ENCODE data around the gene PLPPR1.

DNA sequence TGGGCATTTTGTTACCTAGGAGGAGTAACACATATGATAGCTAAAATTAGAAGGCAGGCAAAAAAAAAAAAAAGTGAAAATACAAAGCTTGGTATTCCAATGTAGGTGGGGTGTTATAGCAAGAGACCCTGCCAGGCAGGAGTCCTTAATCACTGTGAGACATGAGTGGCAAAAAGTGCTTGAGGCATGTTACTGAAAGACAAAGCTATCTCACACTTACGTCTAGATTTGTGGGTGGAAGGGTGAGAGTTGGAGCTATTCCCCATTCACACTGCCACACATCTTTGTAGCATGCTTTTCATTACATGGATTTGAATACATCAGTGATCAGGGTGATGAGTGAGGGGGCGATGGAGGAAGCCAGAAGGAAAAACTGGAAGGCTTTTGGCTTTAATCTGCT is 2.6 kb upstream of the PLPPR1 start:
- TF ChIP-seq POLR2AphosphoS5 (IDR thresholded peaks at IDR 0.05; ENCODE audit: low read depth, low read length), result no peak
- no peak for TF ChIP-seq POLR2A (IDR thresholded peaks at IDR 0.05; ENCODE audit: low read depth, low read length)
